Measurements from ENCODE around the gene UGT1A3.

Gene UGT1A3

GRCh38 chr2:233778030-233778429 lies 49.2 kb downstream of the UGT1A3 start, which contains the start of gene MROH2A:
TSS of gene MROH2A (plus strand) at chr2:233778330. CDS start at chr2:233779359, 1,029 bp downstream.
- no peak for TF ChIP-seq CREB1 (IDR thresholded peaks at IDR 0.05; ENCODE audit: low read depth)
- no peak for TF ChIP-seq TEAD4 (IDR thresholded peaks at IDR 0.05)
- no peak for TF ChIP-seq CEBPB (IDR thresholded peaks at IDR 0.05)
- no peak for TF ChIP-seq NFIC (IDR thresholded peaks at IDR 0.05)
- no peak for TF ChIP-seq FOXM1 (IDR thresholded peaks at IDR 0.05; ENCODE audit: borderline replicate concordance, low read depth)
- no peak for TF ChIP-seq EGR1 (IDR thresholded peaks at IDR 0.05)
- TF ChIP-seq, protein P1, sequence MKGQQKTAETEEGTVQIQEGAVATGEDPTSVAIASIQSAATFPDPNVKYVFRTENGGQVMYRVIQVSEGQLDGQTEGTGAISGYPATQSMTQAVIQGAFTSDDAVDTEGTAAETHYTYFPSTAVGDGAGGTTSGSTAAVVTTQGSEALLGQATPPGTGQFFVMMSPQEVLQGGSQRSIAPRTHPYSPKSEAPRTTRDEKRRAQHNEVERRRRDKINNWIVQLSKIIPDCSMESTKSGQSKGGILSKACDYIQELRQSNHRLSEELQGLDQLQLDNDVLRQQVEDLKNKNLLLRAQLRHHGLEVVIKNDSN (IDR thresholded peaks at IDR 0.05), result no peak

- TF ChIP-seq RAD21 (IDR thresholded peaks at IDR 0.05; ENCODE audit: low read depth) (no peak), TAF1 (IDR thresholded peaks at IDR 0.05; ENCODE audit: low read depth) (no peak), CREB1 (IDR thresholded peaks at IDR 0.05; ENCODE audit: low read depth) (no peak), YY1 (IDR thresholded peaks at IDR 0.05; ENCODE audit: low read depth) (no peak), TEAD4 (IDR thresholded peaks at IDR 0.05) (no peak), ZBTB7A (IDR thresholded peaks at IDR 0.05; ENCODE audit: low read depth) (no peak), MAX (IDR thresholded peaks at IDR 0.05) (no peak), TCF12 (IDR thresholded peaks at IDR 0.05; ENCODE audit: low read depth) (no peak), NFIC (IDR thresholded peaks at IDR 0.05) (no peak), EGR1 (IDR thresholded peaks at IDR 0.05) (no peak), REST (IDR thresholded peaks at IDR 0.05; ENCODE audit: low read depth) (no peak)
- TF ChIP-seq, protein P1 (IDR thresholded peaks at IDR 0.05), result no peak
These were observed 50.9 kb downstream of the UGT1A3 start for GRCh38 chr2:233779722-233780121.

- TF ChIP-seq EGR1 (IDR thresholded peaks at IDR 0.05) (no peak), TEAD4 (IDR thresholded peaks at IDR 0.05) (no peak), CEBPB (IDR thresholded peaks at IDR 0.05) (no peak), RAD21 (IDR thresholded peaks at IDR 0.05; ENCODE audit: low read depth) (no peak), REST (IDR thresholded peaks at IDR 0.05; ENCODE audit: low read depth) (no peak), MAX (IDR thresholded peaks at IDR 0.05) (no peak), NFIC (IDR thresholded peaks at IDR 0.05) (no peak), YY1 (IDR thresholded peaks at IDR 0.05; ENCODE audit: low read depth) (no peak), EP300 (IDR thresholded peaks at IDR 0.05; ENCODE audit: borderline replicate concordance) (no peak), TCF12 (IDR thresholded peaks at IDR 0.05; ENCODE audit: low read depth) (no peak), CREB1 (IDR thresholded peaks at IDR 0.05; ENCODE audit: low read depth) (no peak), FOXM1 (IDR thresholded peaks at IDR 0.05; ENCODE audit: borderline replicate concordance, low read depth) (no peak)
These were observed 51.9 kb downstream of the UGT1A3 start for GRCh38 chr2:233780771-233781170.

DNA sequence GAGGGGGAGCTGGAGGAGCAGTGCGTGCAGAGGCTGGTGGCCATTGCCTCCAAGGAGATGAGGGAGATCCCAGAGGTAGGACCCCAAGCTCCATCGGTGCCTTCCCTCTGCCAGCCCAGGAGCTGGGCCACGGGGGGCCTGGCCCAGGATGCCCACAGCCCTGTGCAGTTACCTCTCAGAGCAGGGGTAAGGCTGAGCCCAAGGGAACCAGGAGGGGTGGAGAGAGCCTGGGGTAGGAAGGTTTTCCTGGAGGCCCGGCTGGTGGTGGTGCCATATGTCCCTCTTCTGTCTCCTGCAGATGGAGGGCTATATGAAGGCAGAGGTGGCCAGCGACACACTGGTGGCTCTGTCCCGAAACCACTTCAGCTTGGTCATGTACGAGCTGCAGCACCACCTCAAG lies 60.7 kb downstream of the UGT1A3 start:
- TF ChIP-seq YY1 (IDR thresholded peaks at IDR 0.05; ENCODE audit: low read depth) (no peak), ZBTB7A (IDR thresholded peaks at IDR 0.05; ENCODE audit: low read depth) (no peak), CEBPB (IDR thresholded peaks at IDR 0.05) (no peak), FOXM1 (IDR thresholded peaks at IDR 0.05; ENCODE audit: borderline replicate concordance, low read depth) (no peak), NFIC (IDR thresholded peaks at IDR 0.05) (no peak), EP300 (IDR thresholded peaks at IDR 0.05; ENCODE audit: borderline replicate concordance) (no peak), EGR1 (IDR thresholded peaks at IDR 0.05) (no peak), TEAD4 (IDR thresholded peaks at IDR 0.05) (no peak), RAD21 (IDR thresholded peaks at IDR 0.05; ENCODE audit: low read depth) (no peak), CREB1 (IDR thresholded peaks at IDR 0.05; ENCODE audit: low read depth) (no peak), MAX (IDR thresholded peaks at IDR 0.05) (no peak), REST (IDR thresholded peaks at IDR 0.05; ENCODE audit: low read depth) (no peak), TAF1 (IDR thresholded peaks at IDR 0.05; ENCODE audit: low read depth) (no peak), TCF12 (IDR thresholded peaks at IDR 0.05; ENCODE audit: low read depth) (no peak)
- TF ChIP-seq, protein P1 (IDR thresholded peaks at IDR 0.05), result no peak
